ENCODE data around the gene MTNR1B. TPM values are rescaled to one million over a fixed set of nuclear protein-coding genes. Genes with fewer than 3 reads are reported as not detected.

MTNR1B gene
- total RNA-seq, 3 donors from 2014 or later = not detected

DNA sequence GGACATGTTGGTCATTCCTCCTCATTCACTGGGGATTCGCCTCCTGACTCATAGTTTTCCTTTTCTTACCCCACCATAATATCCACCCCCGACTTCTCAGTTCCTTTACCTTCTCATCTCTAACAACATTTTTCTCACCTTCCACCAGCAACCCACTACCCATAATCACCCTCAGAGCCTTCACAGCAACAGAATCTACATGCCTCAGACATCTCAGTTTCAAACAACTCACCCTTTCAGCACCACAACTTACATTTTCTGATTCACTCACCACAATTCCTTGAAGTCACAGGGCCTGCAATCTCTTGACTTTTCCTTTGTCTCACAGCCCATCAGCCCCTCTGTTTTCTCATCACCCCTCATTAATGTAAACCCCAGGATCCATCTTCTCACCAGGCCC lies 2.3 kb upstream of the MTNR1B start:
- intact Hi-C loops (cut with DNase I, micrococcal nuclease) = no loop called here
- TF ChIP-seq, protein P1, sequence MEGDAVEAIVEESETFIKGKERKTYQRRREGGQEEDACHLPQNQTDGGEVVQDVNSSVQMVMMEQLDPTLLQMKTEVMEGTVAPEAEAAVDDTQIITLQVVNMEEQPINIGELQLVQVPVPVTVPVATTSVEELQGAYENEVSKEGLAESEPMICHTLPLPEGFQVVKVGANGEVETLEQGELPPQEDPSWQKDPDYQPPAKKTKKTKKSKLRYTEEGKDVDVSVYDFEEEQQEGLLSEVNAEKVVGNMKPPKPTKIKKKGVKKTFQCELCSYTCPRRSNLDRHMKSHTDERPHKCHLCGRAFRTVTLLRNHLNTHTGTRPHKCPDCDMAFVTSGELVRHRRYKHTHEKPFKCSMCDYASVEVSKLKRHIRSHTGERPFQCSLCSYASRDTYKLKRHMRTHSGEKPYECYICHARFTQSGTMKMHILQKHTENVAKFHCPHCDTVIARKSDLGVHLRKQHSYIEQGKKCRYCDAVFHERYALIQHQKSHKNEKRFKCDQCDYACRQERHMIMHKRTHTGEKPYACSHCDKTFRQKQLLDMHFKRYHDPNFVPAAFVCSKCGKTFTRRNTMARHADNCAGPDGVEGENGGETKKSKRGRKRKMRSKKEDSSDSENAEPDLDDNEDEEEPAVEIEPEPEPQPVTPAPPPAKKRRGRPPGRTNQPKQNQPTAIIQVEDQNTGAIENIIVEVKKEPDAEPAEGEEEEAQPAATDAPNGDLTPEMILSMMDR (IDR thresholded peaks at IDR 0.05) = no peak
- Histone ChIP-seq H3K36me3 (ENCODE audit: low read depth) (no peaks in the 10 kb centered on the region), H3K4me3 (no peak overlapping the region), H3K4me1 (ENCODE audit: low read depth) (no peaks in the 10 kb centered on the region), H3K9me3 (no peaks in the 10 kb centered on the region)
- ATAC-seq (no peak), DNase-seq (no peak)

DNA sequence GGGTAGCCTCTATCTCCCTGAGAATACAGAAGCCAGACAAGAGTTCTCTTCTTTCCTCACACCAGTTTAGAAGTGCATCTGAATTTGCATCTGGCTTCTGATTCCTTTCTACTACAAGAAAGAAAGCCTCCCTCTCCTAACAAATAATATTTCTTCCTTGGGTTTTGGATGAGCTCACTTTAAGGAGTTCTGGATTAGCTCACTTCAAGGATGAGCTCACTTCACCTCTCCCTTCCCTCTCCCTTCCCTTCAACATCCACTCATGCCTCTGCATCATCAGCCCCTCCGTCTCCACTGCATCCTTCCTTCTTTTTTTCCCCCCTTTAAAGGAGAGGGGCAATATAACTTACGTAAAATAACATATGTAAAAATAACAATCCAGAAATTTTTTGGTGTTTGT lies 1.6 kb upstream of the MTNR1B start:
- TF ChIP-seq, protein P1 (IDR thresholded peaks at IDR 0.05) = no peak
- no peaks in the 10 kb centered on the region for H3K9me3 ChIP-seq
- ATAC-seq = no peak
- H3K36me3 ChIP-seq (ENCODE audit: low read depth) = no peaks in the 10 kb centered on the region
- intact Hi-C loops (cut with DNase I, micrococcal nuclease) = no loop called here
- DNase-seq = no peak
- H3K4me1 ChIP-seq (ENCODE audit: low read depth) = no peaks in the 10 kb centered on the region
- H3K4me3 ChIP-seq = no peak overlapping the region

DNA sequence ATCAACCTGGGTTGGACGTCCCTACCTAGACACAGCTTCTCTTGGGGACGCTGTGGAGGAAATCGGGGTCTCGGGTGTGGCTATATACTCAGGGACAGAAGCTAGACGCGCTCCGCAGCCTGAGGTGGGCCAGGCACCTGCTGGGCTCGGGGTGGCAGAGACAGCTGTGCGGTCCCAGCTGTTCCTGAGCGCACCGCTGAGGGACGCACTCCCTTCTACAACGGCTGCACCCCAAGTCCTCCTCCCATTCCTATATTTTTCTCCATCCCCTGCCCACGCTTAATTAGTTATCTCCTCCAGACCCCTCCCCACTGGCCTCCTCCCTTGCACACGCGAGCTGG lies 188 bp upstream of the MTNR1B start:
- no peaks in the 10 kb centered on the region for H3K36me3 ChIP-seq (ENCODE audit: low read depth)
- ATAC-seq (no peak), DNase-seq (no peak)
- intact Hi-C loops (cut with DNase I, micrococcal nuclease) = no loop called here
- TF ChIP-seq, protein P1 (IDR thresholded peaks at IDR 0.05) = no peak
- H3K9me3 ChIP-seq = no peaks in the 10 kb centered on the region
- no peak overlapping the region for H3K4me3 ChIP-seq
- H3K4me1 ChIP-seq (ENCODE audit: low read depth) = no peaks in the 10 kb centered on the region

DNA sequence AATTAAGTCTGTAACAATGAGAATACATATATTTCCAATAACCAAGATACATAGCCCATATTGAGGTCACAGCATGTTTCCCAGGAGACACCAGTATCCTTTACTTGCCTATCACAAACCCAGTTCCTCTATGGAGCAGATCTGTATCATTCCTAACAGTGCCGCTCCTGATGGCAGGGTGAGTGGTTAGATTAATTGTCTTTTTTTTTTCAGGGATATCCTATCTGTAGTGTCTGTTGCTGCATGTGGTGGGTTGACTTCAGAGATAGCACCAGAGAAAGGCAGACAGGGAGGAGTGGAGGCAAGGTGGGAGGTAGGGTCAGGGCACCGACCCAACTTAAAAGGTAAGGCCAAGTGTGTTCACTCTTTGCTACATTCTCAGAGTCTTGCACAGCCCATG lies 2.8 kb downstream of the MTNR1B start:
- Histone ChIP-seq H3K36me3 (ENCODE audit: low read depth) (no peaks in the 10 kb centered on the region), H3K4me3 (no peak overlapping the region), H3K9me3 (no peaks in the 10 kb centered on the region), H3K4me1 (ENCODE audit: low read depth) (no peaks in the 10 kb centered on the region)
- no peak for DNase-seq
- intact Hi-C loops (cut with DNase I, micrococcal nuclease) = no loop called here
- no peak for ATAC-seq
- TF ChIP-seq, protein P1 (IDR thresholded peaks at IDR 0.05) = no peak

DNA sequence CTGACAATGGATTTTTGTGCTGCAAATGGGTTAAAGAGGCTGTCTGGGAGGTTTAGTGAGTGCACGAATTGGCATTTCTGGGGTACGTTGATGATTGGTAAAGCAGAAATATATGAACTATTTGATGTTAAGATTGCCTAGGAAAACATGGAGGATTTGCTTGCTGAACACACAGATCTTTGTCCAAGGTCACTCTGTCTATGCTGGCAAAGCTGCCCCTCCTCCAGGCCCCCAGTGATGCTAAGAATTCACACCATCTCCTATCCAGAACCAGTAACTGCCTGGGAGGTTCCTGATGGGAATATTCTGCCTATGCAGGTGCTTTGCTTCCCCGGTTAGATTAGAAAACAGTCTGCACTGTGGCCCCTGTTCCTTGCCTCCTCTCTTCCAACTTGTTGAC lies 5.8 kb downstream of the MTNR1B start:
- no peaks in the 10 kb centered on the region for H3K4me1 ChIP-seq (ENCODE audit: low read depth)
- H3K36me3 ChIP-seq (ENCODE audit: low read depth) = no peaks in the 10 kb centered on the region
- DNase-seq (no peak), ATAC-seq (no peak)
- no peak overlapping the region for H3K4me3 ChIP-seq
- intact Hi-C loops (cut with DNase I, micrococcal nuclease) = no loop called here
- H3K9me3 ChIP-seq = no peaks in the 10 kb centered on the region
- TF ChIP-seq, protein P1 (IDR thresholded peaks at IDR 0.05) = no peak

DNA sequence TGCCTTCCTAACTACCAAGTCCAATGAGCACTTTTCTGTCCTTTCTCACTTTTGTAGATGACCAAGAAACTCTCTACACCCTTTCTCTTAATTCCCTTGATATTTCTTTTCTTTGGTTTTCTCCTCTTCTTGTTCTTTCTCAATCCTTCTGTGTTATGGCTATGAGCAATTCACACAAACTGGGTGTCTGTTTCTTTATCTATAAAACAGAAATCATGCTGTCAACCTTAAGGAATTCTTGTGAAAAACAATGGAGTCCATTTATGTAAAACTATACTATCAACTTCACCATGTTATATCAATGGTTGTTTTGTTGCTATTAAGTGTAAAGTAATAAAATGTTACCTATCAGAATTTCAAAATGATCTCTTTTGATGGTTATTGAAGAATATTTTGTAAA lies 7.2 kb downstream of the MTNR1B start:
- Histone ChIP-seq H3K4me1 (ENCODE audit: low read depth) (no peaks in the 10 kb centered on the region), H3K9me3 (no peaks in the 10 kb centered on the region), H3K4me3 (no peak overlapping the region), H3K36me3 (ENCODE audit: low read depth) (no peaks in the 10 kb centered on the region)
- no peak for ATAC-seq
- intact Hi-C loops (cut with DNase I, micrococcal nuclease) = no loop called here
- no peak for DNase-seq
- TF ChIP-seq, protein P1 (IDR thresholded peaks at IDR 0.05) = no peak

Data from mucosa of descending colon (tissue), 3 donors.